Tracheal epithelial cell (primary cell): ENCODE measurements around the gene EBNA1BP2. TPM values are rescaled to one million over a fixed set of nuclear protein-coding genes. Genes with fewer than 3 reads are reported as not detected.

Source experiments
- total RNA-seq: library from RNA; depleted of rRNA; stranded (reverse); fragments of >200 nt; gene quantifications from 2 replicates; pipeline ENCODE4 v1.2.1, GENCODE V29; 2014

EBNA1BP2 gene
- 90.6 and 101 TPM in 2 replicates for total RNA-seq

GRCh38 chr1:43171876-43172526, at the start of gene EBNA1BP2, which contains the start of gene CFAP57:
Gene EBNA1BP2, minus strand, starts transcription at chr1:43172290. Its CDS starts 172 bp downstream, at chr1:43172118.
Gene CFAP57, plus strand, starts transcription at chr1:43172330. Its CDS starts 424 bp downstream, at chr1:43172754.

Other genes starting within 250 kb of the EBNA1BP2 start
- 1,188 and 2,122 TPM in 2 replicates for gene SLC2A1, start 213.4 kb downstream of the EBNA1BP2 start, total RNA-seq
- 0.24 and 1.9 TPM in 2 replicates for gene CFAP57, start within 50 bp of the EBNA1BP2 start, total RNA-seq
- 6.3 and 9.0 TPM in 2 replicates for gene TMEM125, start 97.7 kb upstream of the EBNA1BP2 start, total RNA-seq
- gene C1orf210, start 113.3 kb upstream of the EBNA1BP2 start, total RNA-seq: 3.1 and 4.5 TPM in 2 replicates
- gene TIE1, start 128.7 kb upstream of the EBNA1BP2 start, total RNA-seq: 0.85 and 3.6 TPM in 2 replicates
- gene MPL, start 165.5 kb upstream of the EBNA1BP2 start, total RNA-seq: not detected in 2 replicates
- 2.3 and 12.0 TPM in 2 replicates for gene CDC20, start 186.7 kb upstream of the EBNA1BP2 start, total RNA-seq
- 60.1 and 90.6 TPM in 2 replicates for gene ELOVL1, start 195.7 kb upstream of the EBNA1BP2 start, total RNA-seq
- 40.3 and 56.9 TPM in 2 replicates for gene MED8, start 217.5 kb upstream of the EBNA1BP2 start, total RNA-seq
- 8.9 and 11.7 TPM in 2 replicates for gene SZT2, start 217.6 kb upstream of the EBNA1BP2 start, total RNA-seq